Hepatocyte (in vitro differentiated cells): ENCODE data around the gene NHERF2. TPM values are rescaled to one million over a fixed set of nuclear protein-coding genes. Genes with fewer than 3 reads are reported as not detected.

Experiments used
- DNase-seq: peaks from one replicate; pipeline ENCODE4 v3.0.0-alpha.2; 2016; ENCODE audit warnings: low spot score
- H2AFZ ChIP-seq: fragments of 200-600 bp; sonication (generic); 2 replicates; pipeline ENCODE4 v1.6.0; 2016; ENCODE audit warnings: antibody characterized with exemption, mild to moderate bottlenecking
- H3K27ac ChIP-seq: fragments of 200-600 bp; sonication (generic); 2 replicates; pipeline ENCODE4 v1.5.1; 2016; ENCODE audit warnings: mild to moderate bottlenecking
- H3K27me3 ChIP-seq: fragments of 200-600 bp; sonication (generic); 2 replicates; pipeline ENCODE4 v1.6.1; 2016
- H3K36me3 ChIP-seq: fragments of 200-600 bp; sonication (generic); replicated peaks from 2 replicates; pipeline ENCODE4 v1.5.1; 2016; ENCODE audit warnings: low read depth; ENCODE audit not compliant: insufficient read depth
- H3K4me1 ChIP-seq: fragments of 200-600 bp; sonication (generic); 2 replicates; pipeline ENCODE4 v1.5.1; 2016; ENCODE audit warnings: mild to moderate bottlenecking, moderate library complexity; ENCODE audit not compliant: insufficient read depth
- H3K4me2 ChIP-seq: fragments of 200-600 bp; sonication (generic); 2 replicates; pipeline ENCODE4 v1.6.0; 2016
- H3K4me3 ChIP-seq: fragments of 200-600 bp; sonication (generic); 2 replicates; pipeline ENCODE4 v1.5.1; 2016; ENCODE audit warnings: mild to moderate bottlenecking
- H3K79me2 ChIP-seq: fragments of 200-600 bp; sonication (generic); 2 replicates; pipeline ENCODE4 v1.6.0; 2017; ENCODE audit warnings: mild to moderate bottlenecking
- H3K9me2 ChIP-seq: fragments of 200-600 bp; sonication (generic); replicated peaks from 2 replicates; pipeline ENCODE4 v1.6.0; 2017; ENCODE audit warnings: mild to moderate bottlenecking; ENCODE audit not compliant: insufficient read depth
- H3K9me3 ChIP-seq: fragments of 200-600 bp; sonication (generic); 2 replicates; pipeline ENCODE4 v1.5.1; 2016; ENCODE audit warnings: low read depth, mild to moderate bottlenecking
- H4K20me1 ChIP-seq: fragments of 200-600 bp; sonication (generic); 2 replicates; pipeline ENCODE4 v1.6.0; 2016; ENCODE audit warnings: mild to moderate bottlenecking; ENCODE audit not compliant: insufficient read depth, poor library complexity, severe bottlenecking
- CTCF ChIP-seq: fragments of 200-600 bp; sonication (generic); IDR thresholded peaks from 2 replicates; pipeline ENCODE4 v1.5.1; 2016; ENCODE audit warnings: antibody characterized with exemption, mild to moderate bottlenecking; ENCODE audit not compliant: poor library complexity
- EZH2 ChIP-seq: fragments of 200-600 bp; sonication (generic); IDR thresholded peaks from 2 replicates; pipeline ENCODE4 v1.6.1; 2016; ENCODE audit warnings: antibody characterized with exemption, mild to moderate bottlenecking, borderline replicate concordance
- EZH2phosphoT487 ChIP-seq: fragments of 200-600 bp; sonication (generic); IDR thresholded peaks from one replicate; pipeline ENCODE4 v1.6.1; 2018; ENCODE audit warnings: antibody characterized with exemption, mild to moderate bottlenecking, low read depth, moderate library complexity; ENCODE audit not compliant: unreplicated experiment, severe bottlenecking
- WGBS: methylation state at CpG from one replicate; pipeline ENCODE4 v1.1.6; 2016; ENCODE audit warnings: low lambda C conversion rate; ENCODE audit errors: missing lambda C conversion rate; 5-methylcytosine and 5-hydroxymethylcytosine counted together
- polyA plus RNA-seq: library from polyadenylated mRNA; unstranded; fragments of >200 nt; fragmentation: Nextera tagmentation; extraction: Ambion mirVana; gene quantifications from 2 replicates; pipeline ENCODE4 v1.2.1, GENCODE V29; 2016
- total RNA-seq: library from RNA; depleted of rRNA; stranded (reverse); fragments of >200 nt; gene quantifications from 2 replicates; pipeline ENCODE4 v1.2.3, GENCODE V29; 2014

The NHERF2 gene
- total and polyA plus RNA-seq, 2 experiments from 2014 or later = 29.6 to 43.8 TPM

DNA sequence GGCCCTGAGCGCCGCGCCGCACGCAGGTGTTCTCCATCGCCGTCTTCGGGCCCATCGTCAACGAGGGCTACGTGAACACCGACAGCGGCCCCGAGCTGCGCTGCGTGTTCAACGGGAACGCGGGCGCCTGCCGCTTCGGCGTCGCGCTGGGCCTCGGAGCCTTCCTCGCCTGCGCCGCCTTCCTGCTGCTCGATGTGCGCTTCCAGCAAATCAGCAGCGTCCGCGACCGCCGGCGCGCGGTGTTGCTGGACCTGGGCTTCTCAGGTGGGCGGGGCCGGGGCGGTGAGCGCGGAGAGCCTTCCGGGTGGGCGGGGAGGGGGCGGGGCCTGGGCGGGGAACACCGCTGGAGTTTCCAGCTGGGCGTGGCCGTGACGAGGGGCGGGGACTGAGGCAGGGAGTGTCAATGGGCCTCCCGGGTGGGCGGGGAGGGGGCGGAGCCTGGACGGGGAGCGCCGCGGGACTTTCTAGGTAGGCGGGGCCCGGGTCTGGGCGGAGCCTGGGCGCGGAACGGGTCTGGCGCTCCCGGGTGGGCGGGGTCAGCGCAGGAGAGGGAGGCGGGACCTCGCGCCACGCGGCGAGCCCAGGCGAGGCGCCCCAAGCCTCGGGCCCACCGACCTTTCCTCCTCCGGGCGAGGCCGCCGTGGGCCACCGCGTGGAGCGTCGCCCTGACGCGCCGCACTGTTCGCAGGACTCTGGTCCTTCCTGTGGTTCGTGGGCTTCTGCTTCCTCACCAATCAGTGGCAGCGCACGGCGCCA is 34.6 kb upstream of the NHERF2 start:
- 9% methylated on average over 49 of the region's 96 CpGs for WGBS

GRCh38 chr16:1992704-1993317 is 33.9 kb upstream of the NHERF2 start:
- peaks cover 24% of the 10 kb centered on the region for H3K4me1 ChIP-seq
- H3K4me2 ChIP-seq = peak overlapping the region; percentile 82
- WGBS = 87% methylated on average over 26 of the region's 50 CpGs
- no peaks in the 10 kb centered on the region for H3K79me2 ChIP-seq
- DNase-seq = no peak
- no peak overlapping the region for H3K4me3 ChIP-seq
- H2AFZ ChIP-seq = no peak overlapping the region
- no peaks in the 10 kb centered on the region for H3K9me3 ChIP-seq
- TF ChIP-seq EZH2 = no peak
- no peak for TF ChIP-seq CTCF
- TF ChIP-seq EZH2phosphoT487 = no peak
- H3K36me3 ChIP-seq = no peaks in the 10 kb centered on the region
- H3K9me2 ChIP-seq = no peaks in the 10 kb centered on the region
- no peak overlapping the region for H3K27ac ChIP-seq
- peaks cover 27% of the 10 kb centered on the region for H3K27me3 ChIP-seq
- H4K20me1 ChIP-seq = no peaks in the 10 kb centered on the region

More for the DNA sequence above, 34.6 kb upstream of the NHERF2 start:
- no peaks in the 10 kb centered on the region for H3K9me3 ChIP-seq
- H3K79me2 ChIP-seq = no peaks in the 10 kb centered on the region
- H3K36me3 ChIP-seq = no peaks in the 10 kb centered on the region
- H3K27me3 ChIP-seq = peaks cover 27% of the 10 kb centered on the region
- H3K27ac ChIP-seq = no peak overlapping the region
- peaks cover 24% of the 10 kb centered on the region for H3K4me1 ChIP-seq
- peak overlapping the region; percentile 64 for H2AFZ ChIP-seq
- H3K9me2 ChIP-seq = no peaks in the 10 kb centered on the region
- no peak overlapping the region for H3K4me3 ChIP-seq
- peak overlapping the region; percentile 82 for H3K4me2 ChIP-seq
- no peak for TF ChIP-seq CTCF
- no peak for TF ChIP-seq EZH2
- TF ChIP-seq EZH2phosphoT487 = no peak
- no peaks in the 10 kb centered on the region for H4K20me1 ChIP-seq
- DNase-seq = peak; percentile 95

DNA sequence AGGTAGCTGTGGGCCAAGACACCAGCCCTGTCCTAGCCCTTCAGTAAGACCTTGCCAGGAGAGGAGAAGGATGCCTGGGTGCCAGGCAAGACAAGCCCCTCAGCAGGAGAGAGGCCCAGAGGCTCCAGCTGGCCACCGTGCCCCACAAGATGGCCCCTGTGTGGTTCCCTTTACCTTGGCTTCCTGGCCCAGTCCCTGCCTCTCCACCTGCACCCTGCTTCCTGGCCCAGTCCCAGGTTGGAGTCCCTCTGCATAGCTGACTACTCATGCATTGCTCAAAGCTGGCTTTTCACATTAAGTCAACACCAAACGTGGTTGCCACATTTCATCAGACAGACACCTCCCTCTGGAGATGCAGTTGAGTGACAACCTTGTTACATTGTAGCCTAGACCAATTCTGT is 33.0 kb upstream of the NHERF2 start:
- no peak overlapping the region for H3K4me3 ChIP-seq
- TF ChIP-seq CTCF = no peak
- no peak for TF ChIP-seq EZH2phosphoT487
- no peak for TF ChIP-seq EZH2
- no peak overlapping the region for H2AFZ ChIP-seq
- no peak overlapping the region for H3K4me2 ChIP-seq
- H3K4me1 ChIP-seq = peaks cover 28% of the 10 kb centered on the region
- no peaks in the 10 kb centered on the region for H3K79me2 ChIP-seq
- no peaks in the 10 kb centered on the region for H3K9me2 ChIP-seq
- DNase-seq = no peak
- H3K27ac ChIP-seq = no peak overlapping the region
- H3K9me3 ChIP-seq = no peaks in the 10 kb centered on the region
- no peaks in the 10 kb centered on the region for H3K36me3 ChIP-seq
- peaks cover 22% of the 10 kb centered on the region for H3K27me3 ChIP-seq
- WGBS = 65% methylated on average over 2 of the region's 2 CpGs
- no peaks in the 10 kb centered on the region for H4K20me1 ChIP-seq
